Large intestine (tissue), 3 donors: ENCODE results near the gene PSORS1C1. TPM values are rescaled to one million over a fixed set of nuclear protein-coding genes. Genes with fewer than 3 reads are reported as not detected.
A peak's percentile ranks its signal among the peaks of the same experiment; 100 is the strongest.
"Not testable (repeated sequence)": the region's sequence is repeated elsewhere in the genome, so short reads cannot be mapped to it uniquely, and the experiment has no call there.

Experiments
- DNase-seq, 2 donors: peaks; one replicate each; pipeline versions ENCODE4 v3.0.0 to v3.0.0-alpha.2; 2013
- H3K27ac ChIP-seq: one replicate; pipeline ENCODE4 v1.5.1; 2013; ENCODE audit warnings: low read length
- H3K27me3 ChIP-seq: 2 replicates; pipeline ENCODE4 v1.6.1; 2013; ENCODE audit warnings: low read length; ENCODE audit not compliant: control insufficient read depth, insufficient read depth
- H3K36me3 ChIP-seq: 2 replicates; pipeline ENCODE4 v1.6.1; 2013; ENCODE audit warnings: low read length; ENCODE audit not compliant: control insufficient read depth, insufficient read depth
- H3K4me1 ChIP-seq: one replicate; pipeline ENCODE4 v1.6.1; 2013; ENCODE audit warnings: low read length; ENCODE audit not compliant: control insufficient read depth, insufficient read depth
- H3K4me3 ChIP-seq: one replicate; pipeline ENCODE4 v1.5.1; 2013; ENCODE audit warnings: low read length
- H3K9me3 ChIP-seq: one replicate; pipeline ENCODE4 v1.6.1; 2013; ENCODE audit warnings: mild to moderate bottlenecking, low read depth, low read length, moderate library complexity; ENCODE audit not compliant: control insufficient read depth
- WGBS: methylation state at CpG from one replicate; pipeline ENCODE4 v1.1.5; 2013; ENCODE audit warnings: low lambda C conversion rate; ENCODE audit not compliant: insufficient coverage; 5-methylcytosine and 5-hydroxymethylcytosine counted together
- polyA plus RNA-seq: library from polyadenylated mRNA; unstranded; fragments of 120-200 nt; gene quantifications from one replicate; pipeline ENCODE4 v1.2.1, GENCODE V29; 2013

Gene PSORS1C1
- polyA plus RNA-seq, 1 donor = 0.33 TPM

- 0% methylated on average over 1 of the region's 35 CpGs for WGBS
- peaks cover 12% of the 10 kb centered on the region for H3K4me1 ChIP-seq
- peak in 1 of 2 donors; percentile 14 for DNase-seq
- H3K27ac ChIP-seq = no peak overlapping the region
- no peaks in the 10 kb centered on the region for H3K27me3 ChIP-seq
- peaks cover 9% of the 10 kb centered on the region for H3K36me3 ChIP-seq
- no peaks in the 10 kb centered on the region for H3K9me3 ChIP-seq
- peak overlapping the region; percentile 63 for H3K4me3 ChIP-seq
Observed at GRCh38 chr6:31158863-31159855, 44.6 kb downstream of the PSORS1C1 start.

GRCh38 chr6:31161216-31162126, 46.9 kb downstream of the PSORS1C1 start:
- Histone ChIP-seq H3K27ac (no peak overlapping the region), H3K36me3 (peaks cover 3% of the 10 kb centered on the region), H3K4me1 (peaks cover 12% of the 10 kb centered on the region), H3K9me3 (no peaks in the 10 kb centered on the region), H3K27me3 (no peaks in the 10 kb centered on the region), H3K4me3 (no peak overlapping the region)
- WGBS = no CpG with 5 or more reads among the region's 19 CpGs
- DNase-seq = no peak

GRCh38 chr6:31162463-31163165, 48.0 kb downstream of the PSORS1C1 start:
- Histone ChIP-seq H3K27me3 (no peaks in the 10 kb centered on the region), H3K9me3 (no peaks in the 10 kb centered on the region), H3K36me3 (peaks cover 3% of the 10 kb centered on the region), H3K4me3 (no peak overlapping the region), H3K4me1 (peaks cover 6% of the 10 kb centered on the region), H3K27ac (no peak overlapping the region)
- DNase-seq = no peak
- no CpG with 5 or more reads among the region's 13 CpGs for WGBS

- no peak overlapping the region for H3K4me3 ChIP-seq
- H3K36me3 ChIP-seq = peaks cover 3% of the 10 kb centered on the region
- DNase-seq = no peak
- peaks cover 6% of the 10 kb centered on the region for H3K4me1 ChIP-seq
- H3K27me3 ChIP-seq = no peaks in the 10 kb centered on the region
- H3K27ac ChIP-seq = no peak overlapping the region
- no peaks in the 10 kb centered on the region for H3K9me3 ChIP-seq
Observed at GRCh38 chr6:31163922-31164321, 49.3 kb downstream of the PSORS1C1 start.

- not testable (repeated sequence) for DNase-seq
Observed at GRCh38 chr6:31164475-31165063, 50.0 kb downstream of the PSORS1C1 start.

GRCh38 chr6:31165064-31165832, 50.6 kb downstream of the PSORS1C1 start:
- not testable (repeated sequence) for H3K36me3 ChIP-seq, H3K27ac ChIP-seq, H3K27me3 ChIP-seq, H3K4me3 ChIP-seq, H3K4me1 ChIP-seq, H3K9me3 ChIP-seq, DNase-seq
- no CpG with 5 or more reads among the region's 17 CpGs for WGBS

More at GRCh38 chr6:31164475-31165063, 50.0 kb downstream of the PSORS1C1 start:
- not testable (repeated sequence) for H3K4me1 ChIP-seq, H3K27ac ChIP-seq, H3K9me3 ChIP-seq, H3K36me3 ChIP-seq, H3K4me3 ChIP-seq, H3K27me3 ChIP-seq
- 93% methylated on average over 3 of the region's 9 CpGs for WGBS

GRCh38 chr6:31165986-31166385, 51.4 kb downstream of the PSORS1C1 start:
- WGBS = 83% methylated on average over 1 of the region's 5 CpGs
- no peaks in the 10 kb centered on the region for H3K27me3 ChIP-seq
- no peaks in the 10 kb centered on the region for H3K4me1 ChIP-seq
- peaks cover 3% of the 10 kb centered on the region for H3K36me3 ChIP-seq
- no peaks in the 10 kb centered on the region for H3K9me3 ChIP-seq
- no peak for DNase-seq
- H3K27ac ChIP-seq = no peak overlapping the region
- no peak overlapping the region for H3K4me3 ChIP-seq

GRCh38 chr6:31168606-31169005, 54.0 kb downstream of the PSORS1C1 start:
- no peaks in the 10 kb centered on the region for H3K27me3 ChIP-seq
- H3K4me1 ChIP-seq = no peaks in the 10 kb centered on the region
- no peaks in the 10 kb centered on the region for H3K36me3 ChIP-seq
- WGBS = no CpG with 5 or more reads among the region's 3 CpGs
- DNase-seq = no peak
- H3K4me3 ChIP-seq = no peak overlapping the region
- H3K9me3 ChIP-seq = no peaks in the 10 kb centered on the region
- no peak overlapping the region for H3K27ac ChIP-seq

GRCh38 chr6:31169123-31169857, 54.7 kb downstream of the PSORS1C1 start:
- H3K36me3 ChIP-seq = no peaks in the 10 kb centered on the region
- H3K27ac ChIP-seq = no peak overlapping the region
- no peak overlapping the region for H3K4me3 ChIP-seq
- no peak for DNase-seq
- no peaks in the 10 kb centered on the region for H3K9me3 ChIP-seq
- WGBS = no CpG with 5 or more reads among the region's 10 CpGs
- no peaks in the 10 kb centered on the region for H3K27me3 ChIP-seq
- H3K4me1 ChIP-seq = no peaks in the 10 kb centered on the region
